Neural cell (in vitro differentiated cells): Measurements from ENCODE around the gene TUG1. TPM values are rescaled to one million over a fixed set of nuclear protein-coding genes. Genes with fewer than 3 reads are reported as not detected.

Experiments
- H2AFZ ChIP-seq: fragments of 200-600, 300-800 bp; sonication (generic), shearing (Covaris generic); 2 replicates; pipeline ENCODE4 v1.6.0; 2014; ENCODE audit warnings: low read depth, mild to moderate bottlenecking, antibody characterized with exemption, low read length, moderate library complexity
- H3F3A ChIP-seq: fragments of 200-600 bp; shearing (Covaris generic); 2 replicates; pipeline ENCODE4 v1.6.1; 2016; ENCODE audit warnings: mild to moderate bottlenecking, moderate library complexity, mixed read lengths, antibody characterized with exemption, low read length; ENCODE audit not compliant: insufficient read depth, poor library complexity, severe bottlenecking
- H3K27ac ChIP-seq: fragments of 200-600, 300-800 bp; sonication (generic), shearing (Covaris generic); 2 replicates; pipeline ENCODE4 v1.5.1; 2014; ENCODE audit warnings: mild to moderate bottlenecking, low read length, moderate library complexity
- H3K27me3 ChIP-seq: fragments of 300-800, 200-600 bp; sonication (generic), shearing (Covaris generic); 2 replicates; pipeline ENCODE4 v1.6.0; 2014; ENCODE audit warnings: mild to moderate bottlenecking, low read depth, low read length, moderate library complexity; ENCODE audit not compliant: insufficient read depth
- H3K36me3 ChIP-seq: fragments of 300-800, 200-600 bp; sonication (generic), shearing (Covaris generic); 2 replicates; pipeline ENCODE4 v1.5.1; 2014; ENCODE audit warnings: mild to moderate bottlenecking, antibody characterized with exemption, low read length, moderate library complexity; ENCODE audit not compliant: insufficient read depth
- H3K4me2 ChIP-seq: fragments of 300-800, 200-600 bp; sonication (generic), shearing (Covaris generic); 2 replicates; pipeline ENCODE4 v1.6.0; 2014; ENCODE audit warnings: mild to moderate bottlenecking, low read length
- H3K4me3 ChIP-seq: fragments of 300-800, 200-600 bp; sonication (generic), shearing (Covaris generic); 2 replicates; pipeline ENCODE4 v1.5.1; 2014; ENCODE audit warnings: mild to moderate bottlenecking, low read length, moderate library complexity
- H3K79me2 ChIP-seq: fragments of 200-600 bp; shearing (Covaris generic); replicated peaks from 2 replicates; pipeline ENCODE4 v1.6.0; 2014; ENCODE audit warnings: mild to moderate bottlenecking, low read length, moderate library complexity; ENCODE audit not compliant: insufficient read depth
- H3K9ac ChIP-seq: fragments of 300-800, 200-600 bp; sonication (generic), shearing (Covaris generic); 2 replicates; pipeline ENCODE4 v1.6.1; 2016; ENCODE audit warnings: mild to moderate bottlenecking, low read length, mixed read lengths
- H3K9me2 ChIP-seq: fragments of 200-600 bp; shearing (Covaris generic); 2 replicates; pipeline ENCODE4 v1.6.1; 2016; ENCODE audit warnings: mild to moderate bottlenecking, low read length, mixed read lengths; ENCODE audit not compliant: insufficient read depth
- H3K9me3 ChIP-seq: fragments of 200-600, 300-800 bp; sonication (generic), shearing (Covaris generic); 2 replicates; pipeline ENCODE4 v1.6.1; 2016; ENCODE audit warnings: mild to moderate bottlenecking, mixed run types, low read length, moderate library complexity, mixed read lengths
- H4K20me1 ChIP-seq: fragments of 200-600 bp; shearing (Covaris generic); 2 replicates; pipeline ENCODE4 v1.6.1; 2016; ENCODE audit warnings: mild to moderate bottlenecking, mixed run types; ENCODE audit not compliant: insufficient read depth
- CTCF ChIP-seq: fragments of 450-650 bp; IDR thresholded peaks from 2 replicates; pipeline ENCODE4 v1.5.1; 2014; ENCODE audit warnings: antibody characterized with exemption, mild to moderate bottlenecking, moderate library complexity; ENCODE audit not compliant: poor library complexity, severe bottlenecking
- EP300 ChIP-seq: fragments of 450-650 bp; conservative IDR thresholded peaks from 2 replicates; pipeline ENCODE4 v1.6.1; 2014; ENCODE audit warnings: antibody characterized with exemption, mild to moderate bottlenecking, moderate library complexity; ENCODE audit not compliant: poor library complexity, severe bottlenecking
- EZH2 ChIP-seq: fragments of 200-600, 300-800 bp; shearing (Covaris generic), sonication (generic); IDR thresholded peaks from 2 replicates; pipeline ENCODE4 v1.6.1; 2014; ENCODE audit warnings: antibody characterized with exemption, low read length, borderline replicate concordance, mild to moderate bottlenecking; ENCODE audit not compliant: insufficient read depth, poor library complexity, severe bottlenecking
- MXI1 ChIP-seq: fragments of 450-650 bp; conservative IDR thresholded peaks from 2 replicates; pipeline ENCODE4 v1.6.1; 2014; ENCODE audit warnings: antibody characterized with exemption, mild to moderate bottlenecking; ENCODE audit not compliant: poor library complexity, severe bottlenecking
- POLR2AphosphoS5 ChIP-seq: IDR thresholded peaks from 2 replicates; pipeline ENCODE4 v1.6.1; 2012
- RAD21 ChIP-seq: fragments of 450-650 bp; conservative IDR thresholded peaks from 2 replicates; pipeline ENCODE4 v1.6.1; 2014; ENCODE audit warnings: antibody characterized with exemption, mild to moderate bottlenecking, moderate library complexity
- REST ChIP-seq: IDR thresholded peaks from 2 replicates; pipeline ENCODE4 v1.6.1; 2012; ENCODE audit warnings: borderline replicate concordance
- SMC3 ChIP-seq: fragments of 450-650 bp; conservative IDR thresholded peaks from 2 replicates; pipeline ENCODE4 v1.6.1; 2014; ENCODE audit warnings: antibody characterized with exemption, mild to moderate bottlenecking, moderate library complexity; ENCODE audit not compliant: poor library complexity
- TAF1 ChIP-seq: IDR thresholded peaks from 2 replicates; pipeline ENCODE4 v1.6.1; 2012; ENCODE audit warnings: low read depth
- polyA plus RNA-seq: library from polyadenylated mRNA; depleted of rRNA; stranded (reverse); fragments of >200 nt; gene quantifications from 2 replicates; pipeline ENCODE4 v1.2.3, GENCODE V29; 2014

Gene TUG1
- polyA plus RNA-seq, 1 donor from 2014 or later: 73.5 TPM

- Histone ChIP-seq H4K20me1 (no peaks in the 10 kb centered on the region), H3K36me3 (no peaks in the 10 kb centered on the region), H3F3A (no peaks in the 10 kb centered on the region), H3K27ac (no peak overlapping the region), H3K4me2 (no peak overlapping the region), H3K4me3 (no peak overlapping the region), H3K9ac (no peak overlapping the region), H3K79me2 (no peaks in the 10 kb centered on the region), H3K9me2 (no peaks in the 10 kb centered on the region), H3K27me3 (no peaks in the 10 kb centered on the region), H3K9me3 (no peaks in the 10 kb centered on the region), H2AFZ (no peak overlapping the region)
- TF ChIP-seq REST (no peak), POLR2AphosphoS5 (no peak), EP300 (no peak), EZH2 (no peak), MXI1 (no peak), CTCF (no peak), SMC3 (no peak)
Observed at GRCh38 chr22:30989474-30989873, 20.4 kb downstream of the TUG1 start.

GRCh38 chr22:30990690-30991089, 21.6 kb downstream of the TUG1 start:
- Histone ChIP-seq H3K79me2 (no peaks in the 10 kb centered on the region), H3K9me3 (no peaks in the 10 kb centered on the region), H3F3A (no peaks in the 10 kb centered on the region), H3K9me2 (no peaks in the 10 kb centered on the region), H3K27me3 (no peaks in the 10 kb centered on the region), H3K4me3 (no peak overlapping the region), H3K9ac (no peak overlapping the region), H2AFZ (no peak overlapping the region), H3K27ac (no peak overlapping the region), H3K4me2 (no peak overlapping the region), H4K20me1 (no peaks in the 10 kb centered on the region), H3K36me3 (no peaks in the 10 kb centered on the region)
- TF ChIP-seq TAF1 (no peak), CTCF (no peak), POLR2AphosphoS5 (no peak), REST (no peak), MXI1 (no peak), RAD21 (no peak), EZH2 (no peak), EP300 (no peak), SMC3 (no peak)
